ENCODE results near the gene GFRA1.

The GFRA1 gene

GRCh38 chr10:116071453-116072148, 201.4 kb downstream of the GFRA1 start:
- Histone ChIP-seq H3K4me1 (ENCODE audit: control insufficient read depth in 1 of 2, insufficient read depth in 1 of 2, low read depth in 1 of 2, low read length in 1 of 2) (no peaks in the 10 kb centered on the region), H3K9me3 (no peaks in the 10 kb centered on the region), H3K27ac (no peak overlapping the region), H3K27me3 (no peaks in the 10 kb centered on the region), H3K36me3 (no peaks in the 10 kb centered on the region), H3K4me3 (ENCODE audit: low read depth in 1 of 2, low read length in 1 of 2) (no peak overlapping the region)
- no peak for TF ChIP-seq CTCF (IDR thresholded peaks at IDR 0.05)

- Histone ChIP-seq H3K9me3 (no peaks in the 10 kb centered on the region), H3K4me1 (ENCODE audit: control insufficient read depth in 1 of 2, insufficient read depth in 1 of 2, low read depth in 1 of 2, low read length in 1 of 2) (no peaks in the 10 kb centered on the region), H3K27ac (no peak overlapping the region), H3K36me3 (no peaks in the 10 kb centered on the region), H3K27me3 (no peaks in the 10 kb centered on the region), H3K4me3 (ENCODE audit: low read depth in 1 of 2, low read length in 1 of 2) (no peak overlapping the region)
- TF ChIP-seq CTCF (IDR thresholded peaks at IDR 0.05) = no peak
Observed at GRCh38 chr10:116070743-116071320, 202.2 kb downstream of the GFRA1 start.

- Histone ChIP-seq H3K27me3 (no peaks in the 10 kb centered on the region), H3K4me1 (ENCODE audit: control insufficient read depth in 1 of 2, insufficient read depth in 1 of 2, low read depth in 1 of 2, low read length in 1 of 2) (no peaks in the 10 kb centered on the region), H3K36me3 (no peaks in the 10 kb centered on the region), H3K9me3 (no peaks in the 10 kb centered on the region), H3K27ac (no peak overlapping the region), H3K4me3 (ENCODE audit: low read depth in 1 of 2, low read length in 1 of 2) (no peak overlapping the region)
- TF ChIP-seq CTCF (IDR thresholded peaks at IDR 0.05) = no peak
Observed at GRCh38 chr10:116069856-116070255, 203.2 kb downstream of the GFRA1 start.

- H3K36me3 ChIP-seq = no peaks in the 10 kb centered on the region
- H3K4me3 ChIP-seq (ENCODE audit: low read depth in 1 of 2, low read length in 1 of 2) = no peak overlapping the region
- no peak overlapping the region for H3K27ac ChIP-seq
- peaks cover under 1% of the 10 kb centered on the region for H3K27me3 ChIP-seq
- H3K9me3 ChIP-seq = no peaks in the 10 kb centered on the region
- TF ChIP-seq CTCF (IDR thresholded peaks at IDR 0.05) = no peak
- H3K4me1 ChIP-seq (ENCODE audit: control insufficient read depth in 1 of 2, insufficient read depth in 1 of 2, low read depth in 1 of 2, low read length in 1 of 2) = no peaks in the 10 kb centered on the region
Observed at GRCh38 chr10:116067825-116068224, 205.2 kb downstream of the GFRA1 start.

GRCh38 chr10:116063107-116063506, 209.9 kb downstream of the GFRA1 start:
- no peaks in the 10 kb centered on the region for H3K36me3 ChIP-seq
- H3K4me3 ChIP-seq (ENCODE audit: low read depth in 1 of 2, low read length in 1 of 2) = no peak overlapping the region
- no peaks in the 10 kb centered on the region for H3K4me1 ChIP-seq (ENCODE audit: control insufficient read depth in 1 of 2, insufficient read depth in 1 of 2, low read depth in 1 of 2, low read length in 1 of 2)
- no peak overlapping the region for H3K27ac ChIP-seq
- no peak for TF ChIP-seq CTCF (IDR thresholded peaks at IDR 0.05)
- H3K9me3 ChIP-seq = no peaks in the 10 kb centered on the region
- peaks cover 7% of the 10 kb centered on the region for H3K27me3 ChIP-seq

Data from neutrophil (primary cell).